Aorta (tissue), 5 donors: ENCODE measurements around the gene CA11. TPM values are rescaled to one million over a fixed set of nuclear protein-coding genes. Genes with fewer than 3 reads are reported as not detected.

ENCODE experiments used
- ATAC-seq: fragments of 200-7000 bp; cut with Tn5 transposase; one replicate; pipeline ENCODE4 v1.9.1; 2022; ENCODE audit warnings: moderate library complexity; ENCODE audit not compliant: low FRiP score
- DNase-seq, 2 donors: peaks; one replicate each; pipeline ENCODE4 v3.0.0-alpha.2; 2020
- H3K27ac ChIP-seq, 2 donors: one replicate each; pipeline ENCODE4 v1.5.1; 2013; ENCODE audit warnings: low read length in 2 of 2, mild to moderate bottlenecking in 2 of 2, moderate library complexity in 2 of 2, control low read depth in 1 of 2, inconsistent platforms in 1 of 2, low read depth in 1 of 2
- H3K27me3 ChIP-seq, 2 donors: one replicate each; pipeline ENCODE4 v1.6.1; 2013; ENCODE audit warnings: control low read depth in 1 of 2, low read length in 1 of 2, mild to moderate bottlenecking in 1 of 2, moderate library complexity in 1 of 2; ENCODE audit not compliant: insufficient read depth in 2 of 2, control insufficient read depth in 1 of 2
- H3K36me3 ChIP-seq, 2 donors: one replicate each; pipeline ENCODE4 v1.6.1; 2013; ENCODE audit warnings: control low read depth in 1 of 2, low read length in 1 of 2, mild to moderate bottlenecking in 1 of 2; ENCODE audit not compliant: insufficient read depth in 2 of 2, control insufficient read depth in 1 of 2
- H3K4me1 ChIP-seq, 2 donors: one replicate each; pipeline ENCODE4 v1.6.1; 2013; ENCODE audit warnings: low read length in 2 of 2, control low read depth in 1 of 2, mild to moderate bottlenecking in 1 of 2, moderate library complexity in 1 of 2; ENCODE audit not compliant: insufficient read depth in 2 of 2, control insufficient read depth in 1 of 2
- H3K4me3 ChIP-seq, 2 donors: one replicate each; pipeline ENCODE4 v1.5.1; 2013; ENCODE audit warnings: low read length in 2 of 2, control low read depth in 1 of 2, mild to moderate bottlenecking in 1 of 2
- H3K9me3 ChIP-seq: one replicate; pipeline ENCODE4 v1.6.1; 2013; ENCODE audit warnings: mild to moderate bottlenecking, low read length; ENCODE audit not compliant: control insufficient read depth
- WGBS, 2 donors: extraction: QIAGEN DNeasy Blood & Tissue Kit; methylation state at CpG; one replicate each; pipeline ENCODE4 v1.1.7; 2013; 5-methylcytosine and 5-hydroxymethylcytosine counted together
- intact Hi-C, 2 donors: fragments of 100-400 bp; cut with DNase I; formaldehyde crosslinking; loops; one replicate each; pipeline versions ENCODE4 v1.14.2 to v1.15.0; 2022
- polyA plus RNA-seq, 2 donors: library from polyadenylated mRNA; stranded (reverse); fragments of 200-250 nt; gene quantifications; one replicate each; pipeline ENCODE4 v1.2.3, GENCODE V29; 2013
- total RNA-seq, 2 donors: library from RNA; stranded (reverse); fragmentation: NEBNext Ultra II Directional; extraction: Animal tissue kit (Norgen Biotek cat#: 25700); gene quantifications; one replicate each; pipeline ENCODE4 v1.2.1, GENCODE V29; 2021
- donor health status: healthy with polysubstance abuse.
- donor health status: Bipolar disorder and iron deficiency.
- donor health status: DM: no; HTN: no; CAD: no.
- donor health status: DM: no; HTN: no; CAD: no.
- donor health status: DM: yes; HTN: yes; CAD: no.

CA11 gene
- total and polyA plus RNA-seq, 4 donors: 6.4 to 59.5 (median 13.0) TPM

- Histone ChIP-seq H3K27me3 (no peaks in the 10 kb centered on the region), H3K36me3 (peaks cover 0 to 10% of the 10 kb centered on the region in 2 donors), H3K4me1 (no peaks in the 10 kb centered on the region), H3K9me3 (no peaks in the 10 kb centered on the region), H3K4me3 (no peak overlapping the region), H3K27ac (no peak overlapping the region)
- intact Hi-C loops: no loop called here
- 74 to 80% methylated on average over 12 of the region's 12 CpGs for WGBS, 2 donors
- DNase-seq (no peak), ATAC-seq (no peak)
Measured at GRCh38 chr19:48616491-48617056, 29.4 kb downstream of the CA11 start.

GRCh38 chr19:48616041-48616436 is 29.9 kb downstream of the CA11 start:
- Histone ChIP-seq H3K9me3 (no peaks in the 10 kb centered on the region), H3K27me3 (no peaks in the 10 kb centered on the region), H3K4me1 (no peaks in the 10 kb centered on the region), H3K4me3 (no peak overlapping the region), H3K36me3 (peaks cover 0 to 10% of the 10 kb centered on the region in 2 donors), H3K27ac (no peak overlapping the region)
- WGBS, 2 donors: 71 to 78% methylated on average over 16 of the region's 16 CpGs
- DNase-seq: peak in 1 of 2 donors; percentile 75
- intact Hi-C loops: no loop called here
- ATAC-seq: no peak

DNA sequence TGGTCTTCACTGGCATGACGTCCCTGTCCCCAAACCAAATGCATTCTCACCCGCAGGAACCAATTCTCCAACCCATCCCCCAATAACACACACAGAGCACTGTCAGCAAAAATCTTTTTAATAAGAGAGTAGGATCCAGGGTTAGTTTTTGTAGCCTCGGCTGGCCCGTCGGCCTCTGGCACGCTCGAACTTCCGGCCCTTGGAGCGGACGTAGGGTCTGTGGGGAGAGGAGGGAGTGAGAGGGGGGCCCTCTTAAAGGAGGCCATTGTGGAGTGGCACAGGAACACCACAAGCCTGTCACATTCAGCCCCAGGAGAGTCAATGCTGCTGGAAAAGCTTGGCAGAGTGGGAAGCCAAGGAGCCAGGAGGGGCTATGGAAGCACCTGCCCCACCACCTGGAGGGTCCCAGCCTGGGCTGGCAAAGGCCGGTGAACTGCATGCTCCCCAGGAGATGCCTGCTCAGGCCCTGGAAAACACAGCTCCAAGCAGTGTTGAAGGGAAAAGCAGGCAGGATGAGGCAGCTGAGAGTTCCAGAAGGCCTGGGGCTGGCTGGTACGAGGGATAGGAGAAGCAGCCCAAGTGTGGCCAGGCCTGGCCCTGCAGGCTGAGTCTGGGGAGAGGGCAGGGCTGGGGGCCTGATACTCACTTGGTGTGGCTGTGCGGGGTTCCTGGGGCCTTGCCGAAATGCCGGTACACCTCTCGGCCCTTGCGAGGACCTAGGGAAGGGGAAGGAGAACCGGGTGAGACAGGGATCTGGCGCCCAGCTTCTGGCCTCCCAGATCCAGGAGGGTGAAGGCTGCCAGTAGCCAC is 30.6 kb downstream of the CA11 start:
- no peak overlapping the region for H3K27ac ChIP-seq
- H3K4me3 ChIP-seq: no peak overlapping the region
- H3K36me3 ChIP-seq: peaks cover 0 to 10% of the 10 kb centered on the region in 2 donors
- no peaks in the 10 kb centered on the region for H3K27me3 ChIP-seq
- ATAC-seq (no peak), DNase-seq (no peak)
- WGBS, 2 donors: 63 to 69% methylated on average over 19 of the region's 19 CpGs
- intact Hi-C loops: no loop called here
- no peaks in the 10 kb centered on the region for H3K9me3 ChIP-seq
- H3K4me1 ChIP-seq: no peaks in the 10 kb centered on the region

- H3K27ac ChIP-seq: no peak within 1 kb of the TSS
- intact Hi-C loops: no loop called here
- H3K4me1 ChIP-seq: no peaks in the 10 kb centered on the region
- H3K36me3 ChIP-seq: peaks cover 0 to 10% of the 10 kb centered on the region in 2 donors
- H3K9me3 ChIP-seq: no peaks in the 10 kb centered on the region
- H3K27me3 ChIP-seq: no peaks in the 10 kb centered on the region
- 54 to 55% methylated on average over 31 of the region's 31 CpGs for WGBS, 2 donors
- ATAC-seq (no peak), DNase-seq (peak in 1 of 2 donors; percentile 77)
- H3K4me3 ChIP-seq: no peak within 1 kb of the TSS
Measured at GRCh38 chr19:48614436-48615230, 31.4 kb downstream of the CA11 start, which contains the start of gene FAM83E. TSS of gene FAM83E (minus strand) at chr19:48615076. CDS start at chr19:48613372, 1,704 bp downstream.

DNA sequence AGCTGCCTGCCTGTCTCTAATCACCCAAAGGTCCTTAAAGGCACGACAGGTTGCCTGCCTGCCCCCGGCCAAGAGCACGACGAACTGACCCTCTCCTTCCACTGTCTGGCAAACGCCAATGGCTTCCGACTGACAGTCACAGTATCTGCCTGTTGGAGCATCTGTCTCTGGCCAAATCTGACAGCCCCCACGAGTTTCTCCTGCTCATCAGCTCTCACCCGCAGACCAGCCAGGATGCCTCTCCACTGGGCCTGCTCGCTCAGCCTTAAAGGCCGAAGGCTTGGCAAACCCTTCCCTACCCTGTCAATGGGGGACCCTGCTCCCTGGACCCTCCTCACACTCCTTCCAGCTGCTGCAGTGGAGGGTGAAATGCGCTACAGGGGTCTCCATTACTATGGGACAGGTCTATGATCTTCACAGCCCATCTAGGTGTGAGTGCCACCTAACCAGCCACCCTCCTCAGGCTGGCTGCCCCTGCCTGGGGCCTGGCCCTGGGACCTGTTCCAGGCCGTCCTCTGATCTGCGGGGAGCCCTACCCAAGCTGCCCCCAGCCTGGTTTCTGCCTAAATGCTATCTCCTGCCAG is 32.0 kb downstream of the CA11 start:
- WGBS, 2 donors: 77% methylated on average over 13 of the region's 13 CpGs
- H3K4me1 ChIP-seq: no peaks in the 10 kb centered on the region
- intact Hi-C loops: no loop called here
- H3K27ac ChIP-seq: no peak overlapping the region
- no peaks in the 10 kb centered on the region for H3K27me3 ChIP-seq
- no peaks in the 10 kb centered on the region for H3K9me3 ChIP-seq
- no peak overlapping the region for H3K4me3 ChIP-seq
- DNase-seq: no peak
- peaks cover 0 to 10% of the 10 kb centered on the region in 2 donors for H3K36me3 ChIP-seq
- ATAC-seq: no peak

DNA sequence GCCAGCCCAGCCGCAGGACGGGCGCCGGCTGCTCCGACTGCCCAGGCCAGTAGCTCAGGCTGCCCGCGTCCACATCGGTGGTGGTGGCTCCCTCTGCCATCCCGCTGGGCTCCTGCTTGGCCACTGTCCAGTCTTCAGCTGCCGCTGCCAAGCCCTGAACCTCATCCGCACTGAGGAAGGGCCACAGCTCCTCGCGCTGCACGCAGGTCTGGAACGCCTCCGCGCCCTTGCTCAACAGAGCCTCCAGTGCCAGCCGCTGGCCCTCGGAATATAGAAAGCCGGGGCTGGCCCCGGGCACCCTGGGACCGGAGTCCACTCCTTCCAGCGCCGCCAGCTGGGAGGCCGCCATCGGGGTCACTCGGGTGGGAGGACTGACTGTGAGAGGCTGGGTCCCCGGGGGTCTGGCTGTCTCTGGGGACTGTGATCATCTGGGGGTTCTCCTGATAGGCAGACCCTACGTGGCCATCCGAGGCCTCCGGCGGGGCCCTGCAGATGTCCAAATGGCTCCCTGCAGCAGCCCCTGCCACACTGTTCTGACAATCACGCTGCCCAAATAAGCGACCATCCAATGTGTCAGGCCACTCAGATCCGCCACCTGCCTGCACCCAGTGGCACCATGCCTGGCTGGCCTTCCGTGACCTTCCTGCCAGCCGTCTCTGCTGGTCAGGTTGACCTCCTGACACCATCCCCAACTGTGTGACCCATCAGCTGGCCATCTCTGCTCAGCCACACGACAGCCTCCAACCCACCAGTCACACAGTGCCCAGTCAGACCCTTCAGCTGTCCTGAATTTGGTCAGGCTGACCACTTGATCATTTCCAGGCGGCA is 32.7 kb downstream of the CA11 start:
- peak; percentile 17 for ATAC-seq
- intact Hi-C loops: no loop called here
- H3K4me1 ChIP-seq: no peaks in the 10 kb centered on the region
- H3K27ac ChIP-seq: no peak overlapping the region
- DNase-seq: peak in 1 of 2 donors; percentile 79
- no peak overlapping the region for H3K4me3 ChIP-seq
- peaks cover 0 to 10% of the 10 kb centered on the region in 2 donors for H3K36me3 ChIP-seq
- H3K9me3 ChIP-seq: no peaks in the 10 kb centered on the region
- H3K27me3 ChIP-seq: no peaks in the 10 kb centered on the region
- WGBS, 2 donors: 73 to 77% methylated on average over 39 of the region's 39 CpGs

DNA sequence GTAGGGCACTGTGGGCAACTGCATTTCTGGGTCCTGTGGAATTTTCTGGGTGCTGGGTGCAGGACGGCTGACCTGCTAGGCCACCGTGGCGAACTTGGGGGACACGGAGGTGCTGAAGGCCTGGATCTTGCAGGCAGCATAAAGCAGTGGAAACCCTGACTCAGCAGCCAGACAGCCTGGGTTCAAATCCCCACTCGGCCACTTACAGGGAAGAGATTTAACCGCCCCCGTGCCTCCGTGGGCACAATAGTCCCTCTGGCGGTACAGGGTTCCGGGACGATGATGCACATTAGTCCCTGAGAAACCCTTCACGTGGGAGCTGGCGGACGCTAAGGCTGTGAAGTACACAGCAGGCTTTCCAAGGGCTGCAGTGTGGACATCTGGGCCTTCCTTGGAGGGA is 34.1 kb downstream of the CA11 start:
- H3K9me3 ChIP-seq: no peaks in the 10 kb centered on the region
- no peak overlapping the region for H3K27ac ChIP-seq
- ATAC-seq: no peak
- 89 to 92% methylated on average over 14 of the region's 14 CpGs for WGBS, 2 donors
- H3K27me3 ChIP-seq: no peaks in the 10 kb centered on the region
- H3K36me3 ChIP-seq: peaks cover 0 to 10% of the 10 kb centered on the region in 2 donors
- no peak overlapping the region for H3K4me3 ChIP-seq
- H3K4me1 ChIP-seq: no peaks in the 10 kb centered on the region
- DNase-seq: no peak
- intact Hi-C loops: no loop called here

- no peaks in the 10 kb centered on the region for H3K36me3 ChIP-seq
- WGBS, 2 donors: 92 to 94% methylated on average over 20 of the region's 20 CpGs
- no peak overlapping the region for H3K27ac ChIP-seq
- H3K27me3 ChIP-seq: no peaks in the 10 kb centered on the region
- H3K4me3 ChIP-seq: no peak overlapping the region
- no peaks in the 10 kb centered on the region for H3K4me1 ChIP-seq
- no peak for ATAC-seq
- H3K9me3 ChIP-seq: no peaks in the 10 kb centered on the region
- DNase-seq: no peak
- intact Hi-C loops: no loop called here
Measured at GRCh38 chr19:48609571-48610108, 36.3 kb downstream of the CA11 start.
